ENCODE data around the gene SMIM1.

The SMIM1 gene

DNA sequence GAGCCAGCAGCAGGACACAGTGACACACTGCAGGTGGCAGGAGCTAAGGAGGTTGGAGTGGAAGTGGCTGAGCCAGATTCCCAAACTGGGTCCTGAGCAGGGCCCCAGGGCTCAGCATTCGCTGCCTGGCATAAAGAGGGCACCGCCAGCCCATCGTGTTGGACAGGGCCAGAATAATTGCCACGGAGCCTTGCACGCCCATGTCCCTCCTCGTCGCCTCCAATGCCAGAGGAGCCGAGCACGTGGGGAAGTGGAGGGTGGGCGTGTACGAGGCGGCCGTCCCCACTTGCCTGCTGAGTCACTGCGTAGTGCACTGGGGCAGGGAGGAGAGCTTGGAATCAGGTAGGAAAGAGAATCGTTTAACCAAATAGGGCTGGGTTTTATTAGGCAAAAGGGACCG lies 49.9 kb downstream of the SMIM1 start:
- DNase-seq = no peak

DNA sequence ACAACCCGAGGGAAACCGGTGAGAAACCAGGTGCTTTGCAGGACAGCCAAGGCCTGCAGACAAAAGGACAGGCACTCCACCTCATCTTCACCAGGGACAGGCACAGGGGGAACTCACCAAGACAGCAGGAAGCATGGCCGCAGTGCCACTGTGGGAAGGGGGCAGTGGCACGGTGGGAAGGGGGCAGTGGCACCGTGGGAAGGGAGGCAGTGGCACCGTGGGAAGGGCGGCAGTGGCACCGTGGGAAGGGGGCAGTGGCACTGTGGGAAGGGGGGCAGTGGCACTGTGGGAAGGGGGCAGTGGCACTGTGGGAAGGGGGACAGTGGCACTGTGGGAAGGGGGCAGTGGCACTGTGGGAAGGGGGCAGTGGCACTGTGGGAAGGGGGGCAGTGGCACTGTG lies 52.1 kb downstream of the SMIM1 start:
- DNase-seq = no peak

DNA sequence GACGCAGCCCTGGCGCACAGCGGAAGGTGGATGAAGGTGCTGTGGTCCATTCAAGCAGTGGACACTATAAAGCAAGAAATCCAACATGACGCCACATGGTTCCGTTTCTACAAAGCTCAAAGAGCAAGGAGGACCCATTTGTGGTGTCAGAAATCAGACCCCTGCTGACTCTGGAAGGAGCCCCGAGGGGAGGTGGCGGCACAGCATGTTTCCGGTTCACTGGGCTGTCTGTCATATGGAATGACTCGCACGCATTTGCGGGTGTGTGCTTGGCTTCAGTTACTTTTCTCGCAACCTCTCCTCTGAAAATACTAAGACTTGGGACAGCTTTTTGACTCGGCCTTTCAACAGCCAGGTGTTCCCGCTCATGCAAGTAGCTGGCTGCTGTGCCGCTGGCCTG lies 52.8 kb downstream of the SMIM1 start:
- DNase-seq = no peak
